ENCODE results near the gene PACS1.

The PACS1 gene

DNA sequence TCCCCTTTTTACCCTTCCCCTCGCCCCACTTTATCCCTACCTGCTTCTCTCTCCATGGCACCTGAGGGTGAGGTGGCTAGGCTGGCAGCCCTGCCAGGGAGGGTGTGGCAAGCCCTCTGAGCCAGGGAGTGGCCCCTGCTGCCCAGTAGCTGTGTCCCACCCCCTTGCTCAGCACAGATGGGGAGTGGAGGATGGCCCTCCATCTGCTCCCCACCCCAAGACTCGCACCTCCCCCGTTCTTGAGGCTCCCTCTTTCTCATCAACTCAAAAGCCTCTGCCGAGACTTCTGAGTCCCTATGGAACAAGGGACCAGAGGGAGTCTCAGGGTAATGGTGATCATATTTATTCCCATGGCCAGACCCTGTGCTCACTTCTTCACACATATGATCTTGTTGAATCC is 223.3 kb downstream of the PACS1 start:
- no peak for DNase-seq

DNA sequence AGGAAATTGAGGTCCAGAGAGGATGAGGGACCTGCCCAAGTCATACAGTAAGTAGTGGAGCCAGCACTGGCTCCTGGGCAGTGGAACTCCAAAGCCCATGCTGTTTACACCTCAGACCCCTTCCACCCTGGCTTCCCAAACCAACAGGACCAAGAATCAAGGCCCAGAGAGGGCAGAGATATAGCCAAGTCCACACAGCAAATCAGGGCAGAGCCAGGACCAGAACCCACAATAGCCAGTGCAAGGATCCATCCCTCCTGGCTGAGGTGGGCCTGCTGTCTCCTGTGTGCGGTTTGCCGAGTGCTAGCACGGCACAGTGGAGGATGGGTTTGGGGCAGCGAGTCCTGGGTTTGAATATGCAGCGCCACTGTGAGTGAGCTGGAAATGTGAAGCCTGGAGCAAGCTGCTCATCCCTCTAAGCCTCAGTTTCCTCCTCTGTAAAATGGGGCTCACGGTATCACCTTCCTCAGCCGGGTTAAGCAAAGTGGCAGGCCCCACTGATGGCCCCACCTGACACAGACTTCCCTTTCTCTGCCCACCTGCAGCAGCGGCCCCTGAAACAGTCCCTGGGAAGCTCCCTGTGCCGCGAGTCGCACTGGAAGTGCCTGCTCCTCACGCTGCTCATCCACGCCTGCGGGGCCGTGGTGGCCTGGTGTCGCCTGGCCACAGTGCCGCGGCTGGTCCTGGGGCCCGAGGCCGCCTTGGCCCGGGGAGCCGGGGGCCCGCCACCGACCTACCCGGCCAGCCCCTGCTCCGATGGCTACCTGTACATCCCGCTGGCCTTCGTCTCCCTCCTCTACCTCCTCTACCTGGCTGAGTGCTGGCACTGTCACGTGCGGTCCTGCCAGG is 223.9 kb downstream of the PACS1 start:
- no peak for DNase-seq
